Mesenteric fat pad (tissue), 1 donor: ENCODE data around the gene NINJ1. TPM values are rescaled to one million over a fixed set of nuclear protein-coding genes. Genes with fewer than 3 reads are reported as not detected.

Experiments
- total RNA-seq: library from RNA; stranded (reverse); fragmentation: NEBNext Ultra II Directional; extraction: Animal tissue kit (Norgen Biotek cat#: 25700); gene quantifications from one replicate; pipeline ENCODE4 v1.2.1, GENCODE V29; 2021
- donor health status: DM: yes; HTN: yes; CAD: no.

The NINJ1 gene
- total RNA-seq, 1 donor from 2014 or later, result 58.8 TPM

Other genes starting within 250 kb of the NINJ1 start
- 9.8 TPM for gene FGD3, start 186.7 kb downstream of the NINJ1 start, total RNA-seq
- gene SUSD3, start 75.5 kb downstream of the NINJ1 start, total RNA-seq, result 2.0 TPM
- gene CARD19, start 38.0 kb downstream of the NINJ1 start, total RNA-seq, result 38.9 TPM
- 1.1 TPM for gene WNK2, start 49.9 kb upstream of the NINJ1 start, total RNA-seq